Panc1 (cell line): ENCODE measurements around the gene IGFBP4. TPM values are rescaled to one million over a fixed set of nuclear protein-coding genes. Genes with fewer than 3 reads are reported as not detected.

ENCODE experiments used
- ATAC-seq: fragments of 200-7000 bp; cut with Tn5 transposase; 2 replicates; pipeline ENCODE4 v1.9.1; 2020; ENCODE audit warnings: mild to moderate bottlenecking, moderate library complexity
- BruUV-seq: library from RNA; stranded (reverse); fragments of 400-500 nt; replicated peaks from 2 replicates; lab custom pipeline; 2021; lab: Mats Ljungman, UMichigan
- CTCF ChIA-PET: fragments of 300-600 bp; sonication (Branson Sonifier 250); formaldehyde crosslinking; loops from one replicate; lab custom pipeline; 2022; ENCODE audit warnings: antibody characterized with exemption; lab: Charles Lee
- POLR2A ChIA-PET: fragments of 300-600 bp; sonication (Branson Sonifier 250); formaldehyde crosslinking; loops from one replicate; lab custom pipeline; 2022; ENCODE audit warnings: antibody characterized with exemption; lab: Charles Lee
- DNase-seq: peaks from one replicate; pipeline ENCODE4 v3.0.0-alpha.2; 2010; ENCODE audit warnings: low read depth, low spot score
- H3K27ac ChIP-seq: 2 replicates; pipeline ENCODE4 v1.5.1; 2011; ENCODE audit warnings: mild to moderate bottlenecking, low read length, inconsistent platforms
- H3K27me3 ChIP-seq: fragments of 200-500 bp; sonication (Bioruptor generic); 2 replicates; pipeline ENCODE4 v1.6.0; 2014; ENCODE audit warnings: low read length, inconsistent platforms; ENCODE audit not compliant: control insufficient read depth, insufficient read depth
- H3K36me3 ChIP-seq: fragments of 200-500 bp; sonication (Bioruptor generic); 2 replicates; pipeline ENCODE4 v1.5.1; 2014; ENCODE audit warnings: inconsistent platforms, mild to moderate bottlenecking, low read length, moderate library complexity; ENCODE audit not compliant: control insufficient read depth, insufficient read depth
- H3K4me1 ChIP-seq: 2 replicates; pipeline ENCODE4 v1.5.1; 2011; ENCODE audit warnings: inconsistent platforms, mild to moderate bottlenecking, low read length, moderate library complexity; ENCODE audit not compliant: control insufficient read depth, insufficient read depth
- H3K4me3 ChIP-seq, 2 experiments: 2 replicates each; pipeline ENCODE4 v1.5.1; 2011 to 2012; ENCODE audit warnings: low read depth in 2 of 2, low read length in 2 of 2, mild to moderate bottlenecking in 2 of 2, inconsistent platforms in 1 of 2, moderate library complexity in 1 of 2
- H3K9me3 ChIP-seq: fragments of 200-500 bp; sonication (Bioruptor generic); 2 replicates; pipeline ENCODE4 v1.5.1; 2014; ENCODE audit warnings: low read depth, mild to moderate bottlenecking, inconsistent platforms, low read length, moderate library complexity; ENCODE audit not compliant: control insufficient read depth, insufficient read depth
- CTCF ChIP-seq: fragments of 450-650 bp; IDR thresholded peaks from 2 replicates; pipeline ENCODE4 v1.5.1; 2017; ENCODE audit warnings: mild to moderate bottlenecking
- POLR2AphosphoS5 ChIP-seq: IDR thresholded peaks from 2 replicates; pipeline ENCODE4 v1.6.1; 2012; ENCODE audit warnings: mild to moderate bottlenecking, low read depth, low read length, moderate library complexity
- REST ChIP-seq, 2 experiments: IDR thresholded peaks; 2 replicates each; pipeline ENCODE4 v1.6.1; 2011 to 2012; ENCODE audit warnings: low read depth in 2 of 2, control low read depth in 1 of 2, low read length in 1 of 2, mild to moderate bottlenecking in 1 of 2, moderate library complexity in 1 of 2; ENCODE audit not compliant: insufficient read depth in 1 of 2
- SIN3A ChIP-seq: IDR thresholded peaks from 2 replicates; pipeline ENCODE4 v1.6.1; 2012; ENCODE audit warnings: low read depth, mild to moderate bottlenecking, low read length, moderate library complexity, borderline replicate concordance; ENCODE audit not compliant: insufficient read depth
- TCF7L2 ChIP-seq: IDR thresholded peaks from 2 replicates; pipeline ENCODE4 v1.6.1; 2011; ENCODE audit warnings: mild to moderate bottlenecking, low read depth, low read length, inconsistent platforms
- in situ Hi-C: cut with HindIII; loops from 2 replicates; pipeline ENCODE4 v1.10.0; 2016; ENCODE audit warnings: low sequenced_read_pairs, low pct_unique_long_range_greater_than_20kb
- intact Hi-C: fragments of 100-400 bp; cut with micrococcal nuclease; formaldehyde crosslinking; loops from one replicate; pipeline ENCODE4 v1.10.0; 2022; ENCODE audit not compliant: unreplicated experiment
- total RNA-seq: library from RNA; stranded (reverse); gene quantifications from one replicate; pipeline ENCODE4 v1.2.1, GENCODE V29; 2021; ENCODE audit not compliant: unreplicated experiment

Gene IGFBP4
- total RNA-seq, 1 experiment from 2014 or later: 27.1 TPM

- Histone ChIP-seq H3K4me1 (no peaks in the 10 kb centered on the region), H3K36me3 (no peaks in the 10 kb centered on the region), H3K27me3 (no peaks in the 10 kb centered on the region), H3K27ac (no peak overlapping the region), H3K4me3 (no peak overlapping the region), H3K9me3 (no peaks in the 10 kb centered on the region)
- CTCF ChIA-PET: interaction anchor here (1.3 kb wide), 1 partner anchor 9 kb away, joined by 7 read pairs; no protein-coding TSS in a partner anchor
- DNase-seq (no peak), ATAC-seq (no peak)
- no TSS peak for BruUV-seq
- in situ Hi-C loops: no loop called here
- intact Hi-C loops: no loop called here
- POLR2A ChIA-PET: interaction anchor here (0.7 kb wide), 1 partner anchor 11 kb away, joined by 3 read pairs; no protein-coding TSS in a partner anchor
- TF ChIP-seq CTCF: no peak
- no peak for TF ChIP-seq TCF7L2
- TF ChIP-seq REST (IDR thresholded peaks at IDR 0.05; ENCODE audit: insufficient read depth in 1 of 2, low read depth in 2 of 2, low read length in 1 of 2): no peak
- TF ChIP-seq POLR2AphosphoS5: no peak
- TF ChIP-seq SIN3A: no peak
Measured at GRCh38 chr17:40467281-40467867, 24.1 kb downstream of the IGFBP4 start.

- DNase-seq: no peak
- H3K27me3 ChIP-seq: no peaks in the 10 kb centered on the region
- in situ Hi-C loops: no loop called here
Measured at GRCh38 chr17:40468560-40468959, 25.3 kb downstream of the IGFBP4 start.

More at GRCh38 chr17:40468560-40468959, 25.3 kb downstream of the IGFBP4 start:
- no peak overlapping the region for H3K4me3 ChIP-seq
- no peak for ATAC-seq
- ChIA-PET POLR2A (no interaction called here), CTCF (no interaction called here)
- no peak overlapping the region for H3K27ac ChIP-seq
- H3K36me3 ChIP-seq: no peaks in the 10 kb centered on the region
- intact Hi-C loops: no loop called here
- no TSS peak for BruUV-seq
- H3K9me3 ChIP-seq: no peaks in the 10 kb centered on the region
- no peak for TF ChIP-seq POLR2AphosphoS5
- no peaks in the 10 kb centered on the region for H3K4me1 ChIP-seq
